ENCODE data around the gene PLSCR3. TPM values are rescaled to one million over a fixed set of nuclear protein-coding genes. Genes with fewer than 3 reads are reported as not detected.

Gene PLSCR3
- total and polyA plus RNA-seq, 3 donors from 2014 or later = 13.6 to 19.4 (median 14.2) TPM

DNA sequence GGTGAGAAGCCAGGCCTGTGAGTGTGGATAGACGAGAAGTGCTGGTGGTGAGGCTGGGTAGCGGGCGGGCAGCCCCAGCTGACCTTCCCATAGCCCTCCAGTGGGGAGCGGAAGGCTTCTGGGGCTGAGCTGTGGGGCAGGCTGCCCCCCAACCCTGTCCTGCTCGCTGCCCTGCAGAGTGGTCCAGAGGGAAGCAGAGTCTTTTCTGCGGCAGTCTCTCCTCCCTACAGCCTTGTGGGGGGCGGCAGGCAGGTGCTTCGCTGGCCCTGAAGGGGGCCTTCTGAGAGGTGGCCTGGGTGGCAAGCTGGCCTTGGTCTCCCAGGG lies 17.1 kb upstream of the PLSCR3 start:
- Histone ChIP-seq H3K9me3 (no peaks in the 10 kb centered on the region), H3K36me3 (ENCODE audit: low read depth, missing control alignments) (no peaks in the 10 kb centered on the region), H3K27ac (no peak overlapping the region), H3K27me3 (no peaks in the 10 kb centered on the region), H3K4me1 (no peaks in the 10 kb centered on the region), H3K4me3 (no peak overlapping the region)
- intact Hi-C loops (cut with DNase I; ENCODE audit: low total_unique reads) = no loop called here
- DNase-seq = no peak
- 89 to 95% methylated on average over 4 to 8 of the region's 8 CpGs for WGBS, 2 donors
- TF ChIP-seq, protein P1, sequence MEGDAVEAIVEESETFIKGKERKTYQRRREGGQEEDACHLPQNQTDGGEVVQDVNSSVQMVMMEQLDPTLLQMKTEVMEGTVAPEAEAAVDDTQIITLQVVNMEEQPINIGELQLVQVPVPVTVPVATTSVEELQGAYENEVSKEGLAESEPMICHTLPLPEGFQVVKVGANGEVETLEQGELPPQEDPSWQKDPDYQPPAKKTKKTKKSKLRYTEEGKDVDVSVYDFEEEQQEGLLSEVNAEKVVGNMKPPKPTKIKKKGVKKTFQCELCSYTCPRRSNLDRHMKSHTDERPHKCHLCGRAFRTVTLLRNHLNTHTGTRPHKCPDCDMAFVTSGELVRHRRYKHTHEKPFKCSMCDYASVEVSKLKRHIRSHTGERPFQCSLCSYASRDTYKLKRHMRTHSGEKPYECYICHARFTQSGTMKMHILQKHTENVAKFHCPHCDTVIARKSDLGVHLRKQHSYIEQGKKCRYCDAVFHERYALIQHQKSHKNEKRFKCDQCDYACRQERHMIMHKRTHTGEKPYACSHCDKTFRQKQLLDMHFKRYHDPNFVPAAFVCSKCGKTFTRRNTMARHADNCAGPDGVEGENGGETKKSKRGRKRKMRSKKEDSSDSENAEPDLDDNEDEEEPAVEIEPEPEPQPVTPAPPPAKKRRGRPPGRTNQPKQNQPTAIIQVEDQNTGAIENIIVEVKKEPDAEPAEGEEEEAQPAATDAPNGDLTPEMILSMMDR (IDR thresholded peaks at IDR 0.05) = no peak
- no peak for TF ChIP-seq POLR2A (IDR thresholded peaks at IDR 0.05)

DNA sequence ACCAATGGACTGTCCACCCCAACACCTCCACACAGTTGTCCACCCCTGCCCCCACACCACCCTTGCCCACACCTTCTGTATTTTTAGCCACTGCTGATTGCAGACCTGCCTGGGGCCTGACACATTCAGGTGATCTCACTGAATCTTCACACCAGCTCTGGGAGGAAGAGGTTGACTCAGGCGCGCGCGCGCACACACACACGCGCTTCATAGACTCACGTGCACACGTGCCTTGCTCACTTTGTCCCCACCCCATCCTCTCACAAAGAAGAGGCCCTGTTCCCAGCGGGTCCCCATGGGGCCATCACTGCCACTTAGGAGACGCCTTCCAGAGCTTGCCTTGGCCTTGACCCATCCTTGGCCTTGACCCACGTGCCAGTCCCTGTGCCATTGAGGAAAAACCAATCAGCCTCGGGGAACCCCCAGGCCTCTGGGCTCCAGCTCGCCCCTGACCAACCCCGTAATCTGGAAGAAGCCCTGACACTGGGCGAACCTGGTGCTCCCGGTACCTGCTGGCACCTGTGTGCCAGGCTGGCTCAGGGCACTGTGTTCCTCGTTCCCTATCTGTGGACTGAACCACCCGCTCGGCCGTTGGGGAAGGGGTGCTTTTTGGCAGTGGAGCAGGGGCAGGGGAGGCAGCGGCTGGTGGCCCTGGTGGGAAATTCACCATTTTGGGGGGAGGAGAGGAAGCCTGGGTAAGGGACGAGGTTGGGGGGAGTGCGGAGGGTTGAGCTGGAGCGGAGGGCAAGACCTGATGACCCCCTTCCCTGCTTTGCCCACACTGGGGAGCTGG lies 16.5 kb upstream of the PLSCR3 start:
- DNase-seq = no peak
- TF ChIP-seq, protein P1 (IDR thresholded peaks at IDR 0.05) = no peak
- no peak for TF ChIP-seq POLR2A (IDR thresholded peaks at IDR 0.05)
- Histone ChIP-seq H3K27me3 (no peaks in the 10 kb centered on the region), H3K4me1 (peaks cover 3% of the 10 kb centered on the region), H3K27ac (no peak overlapping the region), H3K9me3 (no peaks in the 10 kb centered on the region), H3K36me3 (ENCODE audit: low read depth, missing control alignments) (no peaks in the 10 kb centered on the region), H3K4me3 (no peak overlapping the region)
- WGBS, 2 donors = 85 to 87% methylated on average over 21 to 25 of the region's 25 CpGs
- intact Hi-C loops (cut with DNase I; ENCODE audit: low total_unique reads) = no loop called here

DNA sequence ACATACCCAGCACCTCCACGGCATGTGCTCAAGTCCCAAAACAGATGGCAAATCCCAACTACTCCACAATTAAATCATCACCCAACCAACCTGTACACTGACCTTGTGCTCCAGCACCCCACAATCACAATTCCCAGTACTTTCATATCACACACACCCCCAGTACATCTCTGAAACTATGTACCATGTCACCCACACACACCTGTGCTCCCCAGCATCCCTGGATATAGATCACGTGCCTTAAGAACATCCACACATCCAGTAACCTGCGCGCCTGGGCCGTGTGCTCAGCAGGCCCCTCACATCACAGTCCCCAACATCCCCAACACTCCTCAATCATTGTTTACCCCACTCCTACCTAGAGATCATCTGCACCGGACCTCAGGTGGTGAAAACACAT lies 15.4 kb upstream of the PLSCR3 start:
- no peaks in the 10 kb centered on the region for H3K36me3 ChIP-seq (ENCODE audit: low read depth, missing control alignments)
- no peaks in the 10 kb centered on the region for H3K9me3 ChIP-seq
- no peak overlapping the region for H3K27ac ChIP-seq
- H3K27me3 ChIP-seq = no peaks in the 10 kb centered on the region
- H3K4me3 ChIP-seq = no peak overlapping the region
- 90 to 91% methylated on average over 6 of the region's 6 CpGs for WGBS, 2 donors
- H3K4me1 ChIP-seq = peaks cover 8% of the 10 kb centered on the region
- TF ChIP-seq, protein P1 (IDR thresholded peaks at IDR 0.05) = no peak
- TF ChIP-seq POLR2A (IDR thresholded peaks at IDR 0.05) = no peak
- intact Hi-C loops (cut with DNase I; ENCODE audit: low total_unique reads) = no loop called here
- no peak for DNase-seq

DNA sequence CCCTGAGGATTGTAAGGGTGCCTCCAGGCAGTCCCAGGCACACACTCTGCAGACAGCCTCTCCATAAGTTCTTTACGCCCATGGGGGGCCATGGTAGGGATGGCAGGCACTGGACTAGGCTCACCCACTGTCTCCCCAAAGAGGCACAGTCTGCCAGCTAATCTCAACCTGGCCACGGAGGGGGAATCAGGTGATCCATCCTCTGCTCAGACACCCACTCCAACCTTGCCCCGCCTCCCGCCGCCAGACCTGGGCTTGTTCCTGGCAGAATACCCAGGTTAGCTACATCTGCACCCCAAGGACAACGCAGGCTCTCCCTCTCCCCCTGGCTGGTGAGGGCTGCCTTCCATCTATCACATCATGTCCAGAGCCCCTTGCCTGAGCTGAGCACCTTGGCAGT lies 14.5 kb upstream of the PLSCR3 start:
- Histone ChIP-seq H3K27me3 (no peaks in the 10 kb centered on the region), H3K4me3 (no peak overlapping the region), H3K27ac (no peak overlapping the region), H3K9me3 (no peaks in the 10 kb centered on the region), H3K4me1 (peaks cover 8% of the 10 kb centered on the region), H3K36me3 (ENCODE audit: low read depth, missing control alignments) (no peaks in the 10 kb centered on the region)
- WGBS, 2 donors = 56 to 67% methylated on average over 2 to 6 of the region's 6 CpGs
- TF ChIP-seq POLR2A (IDR thresholded peaks at IDR 0.05) = no peak
- TF ChIP-seq, protein P1 (IDR thresholded peaks at IDR 0.05) = no peak
- DNase-seq = no peak
- intact Hi-C loops (cut with DNase I; ENCODE audit: low total_unique reads) = no loop called here

DNA sequence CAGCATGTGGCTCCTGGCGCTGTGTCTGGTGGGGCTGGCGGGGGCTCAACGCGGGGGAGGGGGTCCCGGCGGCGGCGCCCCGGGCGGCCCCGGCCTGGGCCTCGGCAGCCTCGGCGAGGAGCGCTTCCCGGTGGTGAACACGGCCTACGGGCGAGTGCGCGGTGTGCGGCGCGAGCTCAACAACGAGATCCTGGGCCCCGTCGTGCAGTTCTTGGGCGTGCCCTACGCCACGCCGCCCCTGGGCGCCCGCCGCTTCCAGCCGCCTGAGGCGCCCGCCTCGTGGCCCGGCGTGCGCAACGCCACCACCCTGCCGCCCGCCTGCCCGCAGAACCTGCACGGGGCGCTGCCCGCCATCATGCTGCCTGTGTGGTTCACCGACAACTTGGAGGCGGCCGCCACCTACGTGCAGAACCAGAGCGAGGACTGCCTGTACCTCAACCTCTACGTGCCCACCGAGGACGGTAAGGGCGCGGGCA lies 14.0 kb upstream of the PLSCR3 start:
- intact Hi-C loops (cut with DNase I; ENCODE audit: low total_unique reads) = no loop called here
- H3K27ac ChIP-seq = no peak overlapping the region
- WGBS, 2 donors = 74% methylated on average over 39 of the region's 58 CpGs; no CpG with 5 or more reads in 1 of the 2 donors
- peaks cover 8% of the 10 kb centered on the region for H3K4me1 ChIP-seq
- DNase-seq = no peak
- H3K4me3 ChIP-seq = peak overlapping the region; percentile 18 to 23
- no peaks in the 10 kb centered on the region for H3K36me3 ChIP-seq (ENCODE audit: low read depth, missing control alignments)
- H3K9me3 ChIP-seq = no peaks in the 10 kb centered on the region
- H3K27me3 ChIP-seq = no peaks in the 10 kb centered on the region
- no peak for TF ChIP-seq POLR2A (IDR thresholded peaks at IDR 0.05)
- TF ChIP-seq, protein P1 (IDR thresholded peaks at IDR 0.05) = no peak
